Testis (tissue), 3 donors: ENCODE data around the gene HMG20B. TPM values are rescaled to one million over a fixed set of nuclear protein-coding genes. Genes with fewer than 3 reads are reported as not detected.

Source experiments
- DNase-seq: peaks from one replicate; pipeline ENCODE4 v3.0.0-alpha.2; 2019
- H3K27ac ChIP-seq, 2 donors: fragments of 200-600 bp; sonication (generic); one replicate each; pipeline ENCODE4 v1.5.1; 2019
- H3K27me3 ChIP-seq: fragments of 200-600 bp; sonication (generic); one replicate; pipeline ENCODE4 v1.5.1; 2019
- H3K36me3 ChIP-seq: fragments of 200-600 bp; sonication (generic); one replicate; pipeline ENCODE4 v1.5.1; 2017; ENCODE audit warnings: low read depth; ENCODE audit errors: missing control alignments
- H3K4me1 ChIP-seq: fragments of 200-600 bp; sonication (generic); one replicate; pipeline ENCODE4 v1.5.1; 2019
- H3K4me3 ChIP-seq, 2 donors: fragments of 200-600 bp; sonication (generic); one replicate each; pipeline ENCODE4 v1.5.1; 2017 to 2019
- H3K9me3 ChIP-seq: fragments of 200-600 bp; sonication (generic); one replicate; pipeline ENCODE4 v1.5.1; 2017
- CTCF ChIP-seq, 3 experiments: fragments of 450-650 bp in 2 of 3; fragments of 200-600 bp in 1 of 3; sonication (generic) in 1 of 3; IDR thresholded peaks; one replicate each; pipeline ENCODE4 v1.5.1; 2016 to 2019; ENCODE audit warnings: antibody characterized with exemption in 3 of 3, mild to moderate bottlenecking in 2 of 3, moderate library complexity in 1 of 3
- POLR2A ChIP-seq: fragments of 450-650 bp; IDR thresholded peaks from one replicate; pipeline ENCODE4 v1.6.1; 2017; ENCODE audit warnings: antibody characterized with exemption, mild to moderate bottlenecking, moderate library complexity
- WGBS, 2 donors: methylation state at CpG; one replicate each; pipeline ENCODE4 v1.1.5; 2018; 5-methylcytosine and 5-hydroxymethylcytosine counted together
- intact Hi-C: fragments of 100-400 bp; cut with DNase I; formaldehyde crosslinking; loops from one replicate; pipeline ENCODE4 v1.15.1; 2023; ENCODE audit warnings: low total_unique reads
- polyA plus RNA-seq: library from polyadenylated mRNA; stranded (reverse); fragments of 350-450 nt; fragmentation: Illumina TruSeq; extraction: RNeasy Lipid Tissue Mini Kit (QIAGEN cat#74804); gene quantifications from one replicate; pipeline ENCODE4 v1.2.3, GENCODE V29; 2014; ENCODE audit warnings: low read depth, low replicate concordance; ENCODE audit not compliant: insufficient read depth
- total RNA-seq, 2 donors: library from RNA; depleted of rRNA; stranded (reverse); fragments of >200 nt; gene quantifications; one replicate each; pipeline ENCODE4 v1.2.3, GENCODE V29; 2016

Gene HMG20B
- total and polyA plus RNA-seq, 3 donors from 2014 or later, result 66.2 to 129 (median 108) TPM

- no peaks in the 10 kb centered on the region for H3K9me3 ChIP-seq
- intact Hi-C loops, result no loop called here
- no peak overlapping the region for H3K4me3 ChIP-seq
- no peak overlapping the region for H3K27ac ChIP-seq
- WGBS, 2 donors, result 78 to 80% methylated on average over 4 to 19 of the region's 19 CpGs
- TF ChIP-seq POLR2A (no peak), CTCF (IDR thresholded peaks at IDR 0.05) (no peak)
- no peak for DNase-seq
- no peaks in the 10 kb centered on the region for H3K27me3 ChIP-seq
- H3K4me1 ChIP-seq, result peaks cover 10% of the 10 kb centered on the region
- no peaks in the 10 kb centered on the region for H3K36me3 ChIP-seq
Measured at GRCh38 chr19:3620145-3620816, 47.5 kb downstream of the HMG20B start.

- peaks cover 17% of the 10 kb centered on the region for H3K4me1 ChIP-seq
Measured at GRCh38 chr19:3620817-3621547, 48.2 kb downstream of the HMG20B start.

GRCh38 chr19:3621689-3622088, 48.9 kb downstream of the HMG20B start:
- H3K4me1 ChIP-seq, result peaks cover 18% of the 10 kb centered on the region
- H3K27me3 ChIP-seq, result no peaks in the 10 kb centered on the region
- no peak for DNase-seq
- no peak overlapping the region for H3K4me3 ChIP-seq
- WGBS, 2 donors, result 92 to 99% methylated on average over 15 of the region's 15 CpGs
- TF ChIP-seq POLR2A (no peak), CTCF (IDR thresholded peaks at IDR 0.05) (no peak)
- intact Hi-C loops, result no loop called here
- H3K36me3 ChIP-seq, result no peaks in the 10 kb centered on the region
- no peaks in the 10 kb centered on the region for H3K9me3 ChIP-seq
- no peak overlapping the region for H3K27ac ChIP-seq

More at GRCh38 chr19:3620817-3621547, 48.2 kb downstream of the HMG20B start:
- Histone ChIP-seq H3K27me3 (no peaks in the 10 kb centered on the region), H3K36me3 (no peaks in the 10 kb centered on the region), H3K9me3 (no peaks in the 10 kb centered on the region), H3K27ac (no peak overlapping the region), H3K4me3 (no peak overlapping the region)
- TF ChIP-seq POLR2A (no peak), CTCF (IDR thresholded peaks at IDR 0.05) (no peak)
- intact Hi-C loops, result no loop called here
- DNase-seq, result no peak
- WGBS, 2 donors, result 87 to 90% methylated on average over 10 to 21 of the region's 24 CpGs

- H3K27ac ChIP-seq, result no peak overlapping the region
- no peaks in the 10 kb centered on the region for H3K36me3 ChIP-seq
- DNase-seq, result no peak
- no peaks in the 10 kb centered on the region for H3K9me3 ChIP-seq
- 85 to 92% methylated on average over 10 to 12 of the region's 12 CpGs for WGBS, 2 donors
- no peak for TF ChIP-seq POLR2A
- TF ChIP-seq CTCF (IDR thresholded peaks at IDR 0.05), result no peak
- no peaks in the 10 kb centered on the region for H3K27me3 ChIP-seq
- H3K4me3 ChIP-seq, result no peak overlapping the region
- H3K4me1 ChIP-seq, result peaks cover 18% of the 10 kb centered on the region
- intact Hi-C loops, result no loop called here
Measured at GRCh38 chr19:3622224-3622623, 49.5 kb downstream of the HMG20B start.
